COLO829 (cell line): Measurements from ENCODE around the gene FANCE.
"Not testable (repeated sequence)": the region's sequence is repeated elsewhere in the genome, so short reads cannot be mapped to it uniquely, and the experiment has no call there.

ENCODE experiments used
- DNase-seq: peaks from one replicate; pipeline ENCODE4 v3.0.0; 2012; ENCODE audit warnings: low spot score

Gene FANCE

DNA sequence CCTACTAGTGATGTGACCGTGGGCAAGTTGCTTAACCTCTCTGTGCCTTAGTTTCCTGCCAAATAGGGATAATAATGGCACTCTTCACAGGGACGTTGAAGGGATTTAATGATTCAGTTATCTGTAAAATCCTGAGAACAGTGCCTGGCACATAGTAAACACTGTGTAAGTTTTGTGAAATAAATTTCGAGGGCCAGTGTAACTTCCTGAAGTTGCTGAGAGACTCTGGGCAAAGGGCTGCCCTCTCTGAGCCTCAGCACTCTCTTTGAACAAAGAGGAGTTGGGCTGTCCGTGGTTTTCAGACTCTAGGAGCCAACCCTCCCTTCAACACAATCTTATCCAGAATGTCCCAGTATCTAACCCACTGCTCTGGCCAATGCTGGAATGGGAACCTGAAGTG is 47.2 kb downstream of the FANCE start:
- DNase-seq = no peak

DNA sequence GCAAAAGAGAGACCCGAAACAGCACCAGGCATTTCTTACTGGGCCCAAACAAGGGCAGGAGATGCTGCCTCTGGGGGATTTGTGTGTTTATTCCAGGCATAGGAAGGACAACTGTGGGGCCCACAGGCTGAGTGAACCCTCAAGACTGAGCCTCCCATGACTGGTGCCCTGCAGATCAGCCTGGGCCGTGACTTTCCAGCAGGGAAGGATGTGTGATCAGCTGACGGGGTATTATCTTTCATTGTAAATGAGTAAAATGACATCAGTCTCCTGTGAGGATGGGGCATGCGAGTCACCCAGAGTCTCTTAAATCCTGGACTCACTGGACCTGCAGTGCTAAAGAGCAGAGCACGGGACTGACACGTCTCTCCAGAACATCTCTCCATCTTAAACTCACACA is 48.6 kb downstream of the FANCE start:
- no peak for DNase-seq

DNA sequence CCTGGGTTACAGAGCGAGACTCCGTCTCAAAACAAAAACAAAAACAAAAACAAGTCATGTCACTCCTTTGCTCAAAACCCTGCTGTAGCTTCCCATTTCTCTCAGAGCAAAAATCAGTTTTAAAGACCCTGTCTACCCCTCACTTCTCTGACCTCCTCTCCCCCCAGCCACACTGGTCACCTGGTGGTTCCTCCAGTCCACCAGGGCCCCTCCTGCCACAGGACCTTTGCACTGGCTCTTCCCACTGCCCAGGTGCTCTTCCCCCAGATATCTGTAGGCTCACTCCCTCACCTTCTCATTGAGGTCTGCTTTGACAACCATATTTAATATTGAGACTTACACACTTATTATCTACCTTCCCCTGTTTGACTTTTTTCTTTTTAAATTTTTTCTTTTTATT is 49.6 kb downstream of the FANCE start:
- no peak for DNase-seq

DNA sequence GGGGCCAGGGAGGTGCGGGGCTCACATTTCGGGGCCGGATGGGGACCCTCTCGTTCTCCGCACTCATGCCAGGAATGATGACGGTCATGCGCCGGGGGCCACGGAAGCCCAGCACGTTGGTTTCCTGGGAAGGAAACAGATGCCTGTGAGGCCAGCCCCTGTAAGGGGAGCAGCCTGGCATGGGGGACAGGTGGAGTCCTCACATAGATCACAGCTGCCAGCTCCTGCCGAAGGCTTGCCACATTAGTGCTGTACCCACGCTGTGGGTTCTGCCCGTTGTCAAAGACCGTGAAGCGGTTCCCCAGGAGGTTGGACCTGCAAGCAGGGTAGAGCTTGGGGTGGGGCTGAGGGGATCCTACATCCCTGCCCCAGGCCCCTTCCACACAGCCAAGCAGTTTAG is 51.4 kb downstream of the FANCE start:
- DNase-seq = no peak

DNA sequence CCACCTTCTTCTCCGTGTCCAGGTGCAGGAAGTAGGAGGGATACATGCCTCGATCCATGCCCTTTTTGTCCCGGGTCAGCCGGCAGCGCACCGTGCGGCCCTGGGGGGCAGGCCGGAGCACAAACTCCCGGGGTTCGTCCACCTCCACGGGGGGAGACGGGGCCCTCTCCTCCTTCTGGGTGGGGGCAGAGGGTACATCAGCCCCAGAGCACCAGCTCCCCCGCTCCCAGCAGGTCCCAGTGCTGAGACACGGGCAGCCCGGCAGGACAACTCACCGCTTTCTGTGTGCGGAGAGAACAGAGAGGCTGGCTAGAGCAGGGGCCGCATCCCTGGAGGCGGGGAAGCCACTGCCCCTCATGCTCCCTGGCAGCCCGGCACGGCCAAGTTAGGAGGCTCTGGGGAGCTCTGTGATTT is 53.9 kb downstream of the FANCE start:
- DNase-seq = no peak

DNA sequence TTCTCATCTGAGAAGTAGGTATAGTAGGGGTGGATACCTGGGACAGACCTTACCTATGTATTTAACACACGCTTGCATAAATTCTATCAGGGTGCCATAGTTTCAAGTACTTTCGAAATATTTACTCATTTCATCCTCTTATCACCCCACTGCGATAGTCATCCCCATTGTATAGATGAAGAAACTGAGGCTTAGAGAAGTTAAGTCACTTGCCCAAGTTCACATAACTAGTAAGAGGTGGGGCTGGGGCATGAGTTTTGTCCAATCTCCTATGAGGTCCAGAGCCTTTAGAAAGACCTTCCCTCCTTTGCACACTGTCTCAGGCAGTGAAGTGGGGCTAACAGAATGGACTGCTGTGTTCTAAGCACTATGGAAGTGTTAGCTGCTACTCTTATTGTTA is 54.4 kb downstream of the FANCE start:
- DNase-seq = no peak

DNA sequence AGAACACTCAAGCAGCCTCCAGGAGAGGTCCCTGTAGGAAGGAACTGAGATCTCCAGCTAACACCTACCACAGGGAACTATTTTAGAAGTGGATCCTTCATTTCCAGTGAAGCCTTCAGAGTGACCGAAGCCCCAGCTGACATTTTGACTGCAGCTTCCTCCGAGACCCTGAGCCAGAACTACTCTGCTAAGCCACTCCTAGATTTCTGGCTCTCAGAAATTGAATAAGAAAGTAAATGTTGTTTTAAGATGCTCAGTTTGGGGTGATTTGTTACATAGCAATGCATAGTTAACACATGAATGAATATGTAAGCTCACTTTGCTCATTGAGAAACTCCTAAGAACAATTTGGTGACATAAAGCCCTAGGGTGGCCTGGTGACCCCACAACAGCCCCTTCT is 55.1 kb downstream of the FANCE start:
- no peak for DNase-seq

DNA sequence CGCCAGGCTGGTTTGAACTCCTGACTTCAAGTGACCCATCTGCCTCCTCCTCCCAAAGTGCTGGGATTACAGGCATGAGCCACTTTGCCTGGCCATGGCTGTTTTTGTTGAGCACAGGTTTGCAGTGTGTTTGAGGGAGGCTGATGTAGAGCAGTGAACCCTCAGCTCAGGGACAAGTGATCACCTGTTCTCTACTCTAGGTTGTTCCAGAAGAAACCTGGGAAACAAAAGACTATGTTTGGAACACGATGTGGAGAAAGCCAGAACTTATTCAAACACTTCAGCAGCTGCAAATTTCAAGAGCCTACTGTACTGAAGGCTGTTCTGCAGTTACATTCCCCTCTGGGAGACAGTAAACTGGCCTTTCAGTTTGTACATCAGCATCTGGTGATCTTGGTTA is 55.9 kb downstream of the FANCE start:
- DNase-seq = no peak

DNA sequence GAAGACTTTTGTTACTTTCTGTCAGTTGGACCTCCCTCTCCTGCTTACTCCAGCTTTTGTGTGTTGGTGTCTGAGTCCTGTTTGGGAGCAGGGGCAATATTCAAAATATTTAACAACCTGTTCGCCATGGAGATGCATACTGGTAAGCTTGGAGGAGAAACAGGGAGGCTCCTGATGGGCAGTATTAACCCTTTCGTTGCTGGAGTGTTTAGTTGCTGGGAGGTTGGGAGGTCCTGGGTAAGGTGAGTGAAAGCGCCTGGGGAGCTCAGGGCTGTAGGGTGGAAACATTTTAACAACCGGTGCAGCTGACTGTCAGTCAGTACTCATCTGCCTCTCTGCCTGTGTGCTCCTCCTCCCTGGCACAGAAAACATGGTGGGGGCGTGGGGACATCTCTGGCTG is 56.4 kb downstream of the FANCE start:
- no peak for DNase-seq

DNA sequence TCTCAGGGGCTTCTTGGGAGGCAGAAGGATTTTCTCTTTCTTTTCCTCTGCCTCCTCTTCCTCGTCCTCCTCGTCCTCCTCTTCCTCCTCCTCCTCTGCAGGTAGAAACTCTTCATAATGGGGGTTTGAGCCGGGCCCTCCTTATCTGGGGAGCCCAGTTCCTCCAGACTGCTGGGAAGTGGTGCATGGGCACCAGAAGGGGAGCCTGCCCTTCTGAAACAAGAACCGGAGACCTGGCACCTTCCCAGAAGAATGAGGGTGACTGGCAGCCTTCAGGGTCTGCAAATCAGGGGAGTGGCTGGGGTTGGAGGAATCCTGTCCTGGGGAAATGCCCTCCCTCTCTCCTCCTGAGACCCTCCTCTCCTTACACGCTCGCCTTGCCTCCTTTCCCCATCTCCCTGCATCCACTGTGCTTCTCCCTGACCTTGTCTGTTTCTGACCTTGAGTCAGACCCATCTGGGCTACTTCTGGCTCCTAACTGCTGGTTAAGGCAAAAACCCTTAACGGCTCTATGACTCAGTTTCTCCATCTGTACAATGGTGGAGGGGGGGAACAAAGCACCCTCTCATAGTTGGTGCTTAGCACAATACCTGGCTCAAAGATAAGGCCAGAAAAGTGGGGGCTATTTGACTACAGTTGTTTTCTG is 58.9 kb downstream of the FANCE start:
- no peak for DNase-seq

DNA sequence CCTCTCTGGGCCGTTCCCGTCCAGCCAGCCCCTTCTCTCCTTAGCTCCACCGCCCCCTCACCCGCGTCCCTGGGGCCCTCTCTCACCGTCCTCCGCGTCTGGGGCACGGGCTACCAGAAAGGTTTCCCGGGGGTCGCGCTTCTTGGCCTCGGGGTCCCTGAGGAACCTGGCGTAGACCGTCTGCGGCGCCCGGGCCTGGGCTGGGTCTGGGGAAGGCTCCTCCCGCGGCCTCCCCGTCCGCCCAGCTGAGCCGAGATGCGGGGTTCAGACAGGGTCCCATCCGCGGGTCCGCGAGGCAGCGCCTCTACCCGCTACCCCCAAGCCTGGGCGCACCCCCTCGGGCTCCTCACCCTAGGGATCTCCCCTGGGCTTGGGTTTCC is 59.4 kb downstream of the FANCE start:
- DNase-seq = no peak

DNA sequence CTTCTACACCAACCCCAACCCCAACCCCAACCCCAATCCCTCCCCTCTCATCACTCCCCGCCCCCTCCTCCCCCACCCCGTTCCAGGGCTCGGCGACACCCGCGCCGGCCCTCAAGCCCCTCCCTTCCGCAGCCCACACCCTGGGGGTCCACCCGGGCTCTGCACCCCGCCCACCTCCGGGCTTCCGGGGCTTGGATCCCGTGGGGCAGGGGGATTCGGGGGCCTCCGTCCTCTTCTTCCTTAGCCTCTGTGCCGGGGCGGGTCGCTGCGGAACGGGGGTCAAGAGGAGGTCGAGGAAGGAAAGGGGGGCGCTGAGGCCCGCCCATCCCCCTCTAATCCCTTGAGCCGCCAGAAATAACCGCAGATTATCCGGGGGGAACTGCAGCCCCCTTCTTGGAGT is 59.9 kb downstream of the FANCE start:
- no peak for DNase-seq

DNA sequence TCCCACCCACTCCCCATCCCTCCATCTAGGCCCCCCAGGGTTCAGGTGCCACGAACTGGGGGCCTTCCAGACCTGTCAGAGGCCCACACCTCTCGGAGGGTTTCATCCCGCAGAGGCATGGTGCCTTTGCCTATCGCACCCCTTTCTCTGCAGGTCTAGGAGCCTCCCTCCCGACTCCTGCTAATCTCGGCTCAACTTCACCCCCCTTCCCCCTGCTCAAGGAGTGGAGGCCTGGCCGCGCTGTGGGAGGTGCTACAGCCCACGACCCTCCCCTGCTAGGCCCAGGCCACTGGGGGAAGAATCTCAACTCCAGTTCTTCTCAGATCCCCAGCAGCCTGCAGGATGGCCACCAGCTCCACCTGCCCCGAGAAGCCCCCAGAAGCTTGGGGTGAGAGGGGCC is 60.6 kb downstream of the FANCE start, which contains the start of gene TULP1:
Gene TULP1 (minus strand): TSS at position 157 of the 400 bp plus-strand sequence. CDS start 38 bp downstream, at position 119.
- DNase-seq = no peak

DNA sequence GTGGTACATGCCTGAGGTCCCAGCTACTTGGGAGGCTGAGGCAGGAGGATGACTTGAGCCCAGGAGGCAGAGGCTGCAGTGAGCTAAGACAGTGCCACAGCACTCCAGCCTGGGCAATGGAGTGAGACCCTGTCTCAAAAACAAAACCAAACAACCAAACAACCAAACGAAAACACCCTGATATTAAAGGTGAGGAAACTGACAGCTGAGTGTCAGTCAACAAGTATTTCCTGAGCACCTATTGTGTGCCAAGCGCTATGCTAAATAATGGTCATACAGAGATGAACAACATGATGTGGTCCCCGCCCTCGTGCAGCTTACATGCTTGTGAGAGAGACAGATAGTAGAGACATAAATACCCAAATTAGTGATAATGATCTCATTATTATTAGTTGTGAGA is 62.4 kb downstream of the FANCE start:
- DNase-seq = no peak

DNA sequence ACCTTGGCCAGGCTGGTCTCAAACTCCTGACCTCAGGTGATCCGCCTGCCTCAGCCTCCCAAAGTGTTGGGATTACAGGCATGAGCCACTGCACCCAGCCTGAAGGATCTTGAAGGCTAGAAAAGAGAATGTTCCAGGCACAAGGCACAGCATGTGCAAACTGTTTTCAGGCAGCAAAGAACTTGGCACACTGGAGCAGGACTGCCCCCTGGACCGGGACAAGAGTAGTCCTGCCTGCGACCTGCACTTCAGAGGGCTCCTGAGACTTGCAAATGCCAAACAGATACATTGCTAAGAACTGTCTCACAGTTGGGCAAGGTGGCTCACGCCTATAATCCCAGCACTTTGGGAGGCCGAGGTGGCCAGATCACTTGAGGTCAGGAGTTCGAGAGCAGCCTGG is 63.8 kb downstream of the FANCE start:
- not testable (repeated sequence) for DNase-seq
